Neural progenitor cell (in vitro differentiated cells): ENCODE data around the gene BDKRB2. TPM values are rescaled to one million over a fixed set of nuclear protein-coding genes. Genes with fewer than 3 reads are reported as not detected.

Source experiments
- DNase-seq: peaks from one replicate; pipeline ENCODE4 v3.0.0-alpha.2; 2016; ENCODE audit warnings: low spot score
- H2AFZ ChIP-seq: fragments of 200-600 bp; sonication (generic); replicated peaks from 2 replicates; pipeline ENCODE4 v1.6.1; 2016; ENCODE audit warnings: antibody characterized with exemption
- H3F3A ChIP-seq: fragments of 200-600 bp; sonication (generic); 2 replicates; pipeline ENCODE4 v1.6.1; 2016; ENCODE audit warnings: antibody characterized with exemption, low read depth
- H3K27ac ChIP-seq: fragments of 200-600 bp; sonication (generic); 2 replicates; pipeline ENCODE4 v1.5.1; 2016; ENCODE audit warnings: mild to moderate bottlenecking
- H3K27me3 ChIP-seq: fragments of 200-600 bp; sonication (generic); 2 replicates; pipeline ENCODE4 v1.6.1; 2016; ENCODE audit warnings: mild to moderate bottlenecking, moderate library complexity
- H3K36me3 ChIP-seq: fragments of 200-600 bp; sonication (generic); 2 replicates; pipeline ENCODE4 v1.5.1; 2016
- H3K4me1 ChIP-seq: fragments of 200-600 bp; sonication (generic); 2 replicates; pipeline ENCODE4 v1.6.1; 2016; ENCODE audit warnings: mixed run types
- H3K4me2 ChIP-seq: fragments of 200-600 bp; sonication (generic); 2 replicates; pipeline ENCODE4 v1.6.1; 2016
- H3K4me3 ChIP-seq: fragments of 200-600 bp; sonication (generic); 2 replicates; pipeline ENCODE4 v1.5.1; 2016
- H3K79me2 ChIP-seq: fragments of 200-600 bp; sonication (generic); 2 replicates; pipeline ENCODE4 v1.6.1; 2016; ENCODE audit warnings: low read depth
- H3K9ac ChIP-seq: fragments of 200-600 bp; sonication (generic); 2 replicates; pipeline ENCODE4 v1.6.1; 2016
- H3K9me3 ChIP-seq: fragments of 200-600 bp; sonication (generic); 2 replicates; pipeline ENCODE4 v1.5.1; 2016; ENCODE audit warnings: low read depth
- H4K20me1 ChIP-seq: fragments of 200-600 bp; sonication (generic); 2 replicates; pipeline ENCODE4 v1.6.1; 2016; ENCODE audit warnings: low read depth
- H3K27ac Mint-ChIP-seq: 3 replicates; pipeline ENCODE4 v1.8.0; 2021; ENCODE audit warnings: mixed read lengths
- H3K27me3 Mint-ChIP-seq: 2 replicates; pipeline ENCODE4 v1.8.0; 2022; ENCODE audit warnings: low read depth, mild to moderate bottlenecking, inconsistent platforms, moderate library complexity, mixed read lengths; ENCODE audit not compliant: insufficient read depth
- H3K36me3 Mint-ChIP-seq: 3 replicates; pipeline ENCODE4 v1.8.0; 2021; ENCODE audit warnings: mixed read lengths
- H3K4me1 Mint-ChIP-seq: 3 replicates; pipeline ENCODE4 v1.8.0; 2021; ENCODE audit warnings: mixed read lengths
- H3K4me3 Mint-ChIP-seq: 3 replicates; pipeline ENCODE4 v1.8.0; 2021; ENCODE audit warnings: mild to moderate bottlenecking, moderate library complexity, mixed read lengths
- H3K9me3 Mint-ChIP-seq: 3 replicates; pipeline ENCODE4 v1.8.0; 2020; ENCODE audit warnings: mixed read lengths
- EZH2 ChIP-seq: fragments of 200-600 bp; sonication (generic); IDR thresholded peaks from 2 replicates; pipeline ENCODE4 v1.6.1; 2017; ENCODE audit warnings: antibody characterized with exemption, mild to moderate bottlenecking, moderate library complexity
- EZH2phosphoT487 ChIP-seq: fragments of 200-600 bp; sonication (generic); IDR thresholded peaks from 2 replicates; pipeline ENCODE4 v1.6.1; 2017; ENCODE audit warnings: antibody characterized with exemption
- total RNA-seq: library from RNA; depleted of rRNA; stranded (reverse); fragments of >200 nt; gene quantifications from 2 replicates; pipeline ENCODE4 v1.2.3, GENCODE V29; 2015; ENCODE audit warnings: low replicate concordance
- TF ChIP-seq, protein P1 (sequence below): fragments of 200-600 bp; sonication (generic); IDR thresholded peaks from 2 replicates; pipeline ENCODE4 v1.5.1; 2017; ENCODE audit warnings: antibody characterized with exemption, mild to moderate bottlenecking

BDKRB2 gene
- total RNA-seq, 1 donor from 2014 or later, result 0.37 TPM

- no peaks in the 10 kb centered on the region for H3F3A ChIP-seq
- H2AFZ ChIP-seq, result no peak overlapping the region
- Mint-ChIP-seq H3K9me3 (peaks cover 5% of the 10 kb centered on the region), H3K27me3 (peaks cover 10% of the 10 kb centered on the region), H3K4me1 (peaks cover 2% of the 10 kb centered on the region), H3K4me3 (no peak overlapping the region), H3K27ac (no peak overlapping the region), H3K36me3 (no peaks in the 10 kb centered on the region)
- H3K27ac ChIP-seq, result no peak overlapping the region
- no peaks in the 10 kb centered on the region for H4K20me1 ChIP-seq
- H3K4me1 ChIP-seq, result no peaks in the 10 kb centered on the region
- no peak for TF ChIP-seq EZH2phosphoT487
- TF ChIP-seq, protein P1, sequence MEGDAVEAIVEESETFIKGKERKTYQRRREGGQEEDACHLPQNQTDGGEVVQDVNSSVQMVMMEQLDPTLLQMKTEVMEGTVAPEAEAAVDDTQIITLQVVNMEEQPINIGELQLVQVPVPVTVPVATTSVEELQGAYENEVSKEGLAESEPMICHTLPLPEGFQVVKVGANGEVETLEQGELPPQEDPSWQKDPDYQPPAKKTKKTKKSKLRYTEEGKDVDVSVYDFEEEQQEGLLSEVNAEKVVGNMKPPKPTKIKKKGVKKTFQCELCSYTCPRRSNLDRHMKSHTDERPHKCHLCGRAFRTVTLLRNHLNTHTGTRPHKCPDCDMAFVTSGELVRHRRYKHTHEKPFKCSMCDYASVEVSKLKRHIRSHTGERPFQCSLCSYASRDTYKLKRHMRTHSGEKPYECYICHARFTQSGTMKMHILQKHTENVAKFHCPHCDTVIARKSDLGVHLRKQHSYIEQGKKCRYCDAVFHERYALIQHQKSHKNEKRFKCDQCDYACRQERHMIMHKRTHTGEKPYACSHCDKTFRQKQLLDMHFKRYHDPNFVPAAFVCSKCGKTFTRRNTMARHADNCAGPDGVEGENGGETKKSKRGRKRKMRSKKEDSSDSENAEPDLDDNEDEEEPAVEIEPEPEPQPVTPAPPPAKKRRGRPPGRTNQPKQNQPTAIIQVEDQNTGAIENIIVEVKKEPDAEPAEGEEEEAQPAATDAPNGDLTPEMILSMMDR, result no peak
- TF ChIP-seq EZH2, result no peak
- H3K9me3 ChIP-seq, result no peaks in the 10 kb centered on the region
- no peaks in the 10 kb centered on the region for H3K27me3 ChIP-seq
- no peak overlapping the region for H3K4me3 ChIP-seq
- no peaks in the 10 kb centered on the region for H3K36me3 ChIP-seq
- DNase-seq, result no peak
- H3K9ac ChIP-seq, result no peak overlapping the region
- no peak overlapping the region for H3K4me2 ChIP-seq
- no peaks in the 10 kb centered on the region for H3K79me2 ChIP-seq
Measured at GRCh38 chr14:96267336-96267735, 62.7 kb downstream of the BDKRB2 start.

DNA sequence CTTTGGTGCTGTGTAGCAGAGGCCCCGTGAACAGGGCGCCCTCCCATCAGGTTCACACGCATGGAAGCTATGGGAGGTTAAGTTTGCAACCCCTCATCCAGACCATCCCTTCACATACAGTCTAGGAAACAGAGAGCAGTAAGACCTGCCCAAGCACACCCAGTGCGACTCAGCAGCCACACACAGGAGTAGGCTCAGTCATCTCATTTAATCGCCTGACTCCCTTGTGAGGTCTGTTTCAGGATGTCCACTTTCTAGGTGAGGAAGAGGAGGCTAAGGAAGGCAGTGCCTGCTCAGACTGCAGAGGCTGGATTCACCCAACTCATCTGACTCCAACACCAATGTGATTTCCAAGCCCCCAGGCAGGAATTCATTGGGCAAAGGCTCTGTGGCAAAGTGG, 63.3 kb downstream of the BDKRB2 start:
- Histone ChIP-seq H3K4me3 (no peak overlapping the region), H3K36me3 (no peaks in the 10 kb centered on the region), H3K4me2 (no peak overlapping the region), H3K9me3 (no peaks in the 10 kb centered on the region), H3K79me2 (no peaks in the 10 kb centered on the region), H2AFZ (no peak overlapping the region), H3F3A (no peaks in the 10 kb centered on the region), H3K4me1 (no peaks in the 10 kb centered on the region), H4K20me1 (no peaks in the 10 kb centered on the region), H3K9ac (no peak overlapping the region), H3K27me3 (no peaks in the 10 kb centered on the region), H3K27ac (no peak overlapping the region)
- no peak overlapping the region for H3K4me3 Mint-ChIP-seq
- H3K36me3 Mint-ChIP-seq, result no peaks in the 10 kb centered on the region
- no peak for TF ChIP-seq EZH2phosphoT487
- TF ChIP-seq, protein P1, result no peak
- TF ChIP-seq EZH2, result no peak
- H3K27me3 Mint-ChIP-seq, result peaks cover 8% of the 10 kb centered on the region
- H3K27ac Mint-ChIP-seq, result no peak overlapping the region
- no peak for DNase-seq
- peaks cover 5% of the 10 kb centered on the region for H3K9me3 Mint-ChIP-seq
- H3K4me1 Mint-ChIP-seq, result peaks cover 2% of the 10 kb centered on the region

DNA sequence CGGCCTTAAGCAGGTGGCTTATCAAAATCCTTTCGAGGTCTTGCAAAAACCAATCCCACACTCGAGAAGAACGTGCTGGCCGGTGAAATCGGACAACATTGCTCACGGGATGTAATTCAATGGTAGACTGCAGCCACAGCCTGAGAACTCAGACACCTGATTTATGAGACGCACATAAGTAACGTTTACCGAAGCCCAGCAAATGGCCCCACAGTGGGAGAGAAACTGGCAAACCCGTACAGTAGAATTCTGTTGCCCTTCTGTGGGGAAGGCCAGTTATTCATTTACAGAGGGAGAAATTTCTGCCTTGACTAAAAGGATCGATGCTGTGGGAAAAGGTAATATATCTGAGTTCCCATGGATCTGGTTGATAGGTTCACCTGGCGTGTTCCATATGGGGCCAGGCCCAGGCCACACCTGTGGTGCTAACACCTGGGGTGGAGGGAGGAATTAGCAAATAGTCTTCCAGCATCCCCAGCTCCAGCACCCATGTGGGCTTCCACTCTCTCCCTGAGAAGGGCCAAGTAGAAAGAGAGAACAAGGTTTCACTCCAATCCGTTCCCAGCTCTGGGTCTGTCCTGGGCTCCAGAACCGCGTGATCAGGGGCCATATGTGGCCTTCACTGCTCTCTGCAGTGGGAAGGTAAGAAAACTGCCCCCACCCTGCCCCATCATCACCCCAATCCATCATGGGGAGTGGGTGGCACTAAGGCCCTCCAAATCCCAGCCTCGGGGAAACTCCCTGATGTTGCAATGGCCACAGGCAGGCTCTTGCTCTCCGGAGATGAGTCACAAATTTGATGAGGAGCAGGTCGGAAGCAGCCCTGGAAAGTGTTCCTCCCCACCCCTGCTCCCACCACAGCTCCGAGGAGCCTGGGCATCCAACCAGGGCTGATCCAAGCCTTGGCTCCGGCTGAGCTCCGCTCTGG, 64.1 kb downstream of the BDKRB2 start:
- Mint-ChIP-seq H3K4me1 (peaks cover 2% of the 10 kb centered on the region), H3K4me3 (no peak overlapping the region), H3K27me3 (peaks cover 8% of the 10 kb centered on the region), H3K9me3 (peaks cover 8% of the 10 kb centered on the region), H3K36me3 (no peaks in the 10 kb centered on the region), H3K27ac (no peak overlapping the region)
- Histone ChIP-seq H3K27me3 (no peaks in the 10 kb centered on the region), H3K27ac (no peak overlapping the region), H3K36me3 (no peaks in the 10 kb centered on the region), H3K4me1 (no peaks in the 10 kb centered on the region), H3K79me2 (no peaks in the 10 kb centered on the region), H3F3A (no peaks in the 10 kb centered on the region), H2AFZ (no peak overlapping the region), H3K9me3 (no peaks in the 10 kb centered on the region), H4K20me1 (no peaks in the 10 kb centered on the region), H3K4me2 (no peak overlapping the region), H3K4me3 (no peak overlapping the region), H3K9ac (no peak overlapping the region)
- DNase-seq, result no peak
- TF ChIP-seq EZH2 (no peak), EZH2phosphoT487 (no peak)
- TF ChIP-seq, protein P1, result no peak
